ENCODE data around the gene SLC39A13.

The SLC39A13 gene

GRCh38 chr11:47403571-47403970 lies 4.8 kb upstream of the SLC39A13 start:
- no peak for TF ChIP-seq SIN3A (IDR thresholded peaks at IDR 0.05; ENCODE audit: borderline replicate concordance, insufficient read depth, low read length)
- TF ChIP-seq TAF1 (IDR thresholded peaks at IDR 0.05; ENCODE audit: borderline replicate concordance, insufficient read depth, low read length), result no peak
- no peak for TF ChIP-seq FOXP2 (optimal IDR thresholded peaks at IDR 0.05; ENCODE audit: borderline replicate concordance, extremely low read depth, extremely low read length, insufficient read depth)
- TF ChIP-seq, protein P1, sequence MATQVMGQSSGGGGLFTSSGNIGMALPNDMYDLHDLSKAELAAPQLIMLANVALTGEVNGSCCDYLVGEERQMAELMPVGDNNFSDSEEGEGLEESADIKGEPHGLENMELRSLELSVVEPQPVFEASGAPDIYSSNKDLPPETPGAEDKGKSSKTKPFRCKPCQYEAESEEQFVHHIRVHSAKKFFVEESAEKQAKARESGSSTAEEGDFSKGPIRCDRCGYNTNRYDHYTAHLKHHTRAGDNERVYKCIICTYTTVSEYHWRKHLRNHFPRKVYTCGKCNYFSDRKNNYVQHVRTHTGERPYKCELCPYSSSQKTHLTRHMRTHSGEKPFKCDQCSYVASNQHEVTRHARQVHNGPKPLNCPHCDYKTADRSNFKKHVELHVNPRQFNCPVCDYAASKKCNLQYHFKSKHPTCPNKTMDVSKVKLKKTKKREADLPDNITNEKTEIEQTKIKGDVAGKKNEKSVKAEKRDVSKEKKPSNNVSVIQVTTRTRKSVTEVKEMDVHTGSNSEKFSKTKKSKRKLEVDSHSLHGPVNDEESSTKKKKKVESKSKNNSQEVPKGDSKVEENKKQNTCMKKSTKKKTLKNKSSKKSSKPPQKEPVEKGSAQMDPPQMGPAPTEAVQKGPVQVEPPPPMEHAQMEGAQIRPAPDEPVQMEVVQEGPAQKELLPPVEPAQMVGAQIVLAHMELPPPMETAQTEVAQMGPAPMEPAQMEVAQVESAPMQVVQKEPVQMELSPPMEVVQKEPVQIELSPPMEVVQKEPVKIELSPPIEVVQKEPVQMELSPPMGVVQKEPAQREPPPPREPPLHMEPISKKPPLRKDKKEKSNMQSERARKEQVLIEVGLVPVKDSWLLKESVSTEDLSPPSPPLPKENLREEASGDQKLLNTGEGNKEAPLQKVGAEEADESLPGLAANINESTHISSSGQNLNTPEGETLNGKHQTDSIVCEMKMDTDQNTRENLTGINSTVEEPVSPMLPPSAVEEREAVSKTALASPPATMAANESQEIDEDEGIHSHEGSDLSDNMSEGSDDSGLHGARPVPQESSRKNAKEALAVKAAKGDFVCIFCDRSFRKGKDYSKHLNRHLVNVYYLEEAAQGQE (IDR thresholded peaks at IDR 0.05; ENCODE audit: insufficient read depth in 1 of 2, low read depth in 2 of 2, low read length in 2 of 2), result no peak
- TF ChIP-seq POLR2AphosphoS5 (IDR thresholded peaks at IDR 0.05; ENCODE audit: low read depth, low read length), result no peak

- no peak for TF ChIP-seq SIN3A (IDR thresholded peaks at IDR 0.05; ENCODE audit: borderline replicate concordance, insufficient read depth, low read length)
Measured at GRCh38 chr11:47406896-47407745, 1.3 kb upstream of the SLC39A13 start.

DNA sequence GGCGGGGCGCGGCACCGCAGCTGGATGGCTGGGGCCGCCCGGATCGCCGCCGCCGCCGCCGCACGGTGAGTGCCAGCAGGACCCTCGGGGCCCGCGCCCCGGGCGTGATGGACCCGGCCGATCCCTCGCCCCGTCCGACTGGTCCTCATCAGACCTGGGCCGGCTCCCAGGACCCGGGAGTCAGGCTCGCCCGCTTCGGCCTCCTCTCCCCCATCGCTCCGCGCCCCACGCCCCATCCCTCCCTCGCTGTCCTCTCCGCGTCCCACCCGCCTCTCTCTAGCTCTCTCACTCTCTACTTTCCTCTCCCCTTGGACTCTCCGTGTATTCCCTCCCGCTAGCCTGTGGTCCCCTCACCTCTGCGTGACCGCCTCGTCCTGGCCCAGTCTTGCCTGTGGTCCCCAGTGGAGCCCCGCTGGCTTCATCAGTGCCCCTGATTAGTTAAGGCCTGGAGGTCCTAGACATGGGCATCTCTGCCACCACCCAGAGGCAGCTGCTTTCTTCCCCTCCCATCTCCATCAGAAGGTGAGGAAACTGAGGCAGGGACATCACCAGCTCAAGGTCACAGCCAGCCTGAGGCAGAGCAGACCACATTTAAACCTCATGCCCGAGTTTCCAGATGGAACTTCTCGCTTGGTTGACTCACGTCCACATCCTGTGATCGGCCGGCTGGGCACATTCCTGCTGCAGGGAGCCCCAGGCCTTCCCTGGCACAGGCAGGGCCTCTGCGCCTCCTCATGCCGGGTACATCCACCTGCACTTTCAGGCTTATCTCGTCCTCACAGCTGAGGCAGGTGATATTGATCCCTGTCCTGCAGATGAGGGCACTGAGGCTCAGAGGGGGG lies 429 bp downstream of the SLC39A13 start:
- TF ChIP-seq SIN3A (IDR thresholded peaks at IDR 0.05; ENCODE audit: borderline replicate concordance, insufficient read depth, low read length) (no peak), FOXP2 (optimal IDR thresholded peaks at IDR 0.05; ENCODE audit: borderline replicate concordance, extremely low read depth, extremely low read length, insufficient read depth) (no peak)

- TF ChIP-seq, protein P1 (IDR thresholded peaks at IDR 0.05; ENCODE audit: insufficient read depth in 1 of 2, low read depth in 2 of 2, low read length in 2 of 2), result no peak
- TF ChIP-seq SIN3A (IDR thresholded peaks at IDR 0.05; ENCODE audit: borderline replicate concordance, insufficient read depth, low read length), result no peak
- TF ChIP-seq POLR2AphosphoS5 (IDR thresholded peaks at IDR 0.05; ENCODE audit: low read depth, low read length), result no peak
- no peak for TF ChIP-seq FOXP2 (optimal IDR thresholded peaks at IDR 0.05; ENCODE audit: borderline replicate concordance, extremely low read depth, extremely low read length, insufficient read depth)
- TF ChIP-seq TAF1 (IDR thresholded peaks at IDR 0.05; ENCODE audit: borderline replicate concordance, insufficient read depth, low read length), result no peak
Measured at GRCh38 chr11:47409440-47410369, 1.3 kb downstream of the SLC39A13 start.

GRCh38 chr11:47410370-47411264 lies 2.2 kb downstream of the SLC39A13 start:
- TF ChIP-seq TAF1 (IDR thresholded peaks at IDR 0.05; ENCODE audit: borderline replicate concordance, insufficient read depth, low read length), result no peak
- TF ChIP-seq POLR2AphosphoS5 (IDR thresholded peaks at IDR 0.05; ENCODE audit: low read depth, low read length), result no peak
- TF ChIP-seq, protein P1 (IDR thresholded peaks at IDR 0.05; ENCODE audit: insufficient read depth in 1 of 2, low read depth in 2 of 2, low read length in 2 of 2), result no peak
- no peak for TF ChIP-seq FOXP2 (optimal IDR thresholded peaks at IDR 0.05; ENCODE audit: borderline replicate concordance, extremely low read depth, extremely low read length, insufficient read depth)
- no peak for TF ChIP-seq SIN3A (IDR thresholded peaks at IDR 0.05; ENCODE audit: borderline replicate concordance, insufficient read depth, low read length)

Data from PFSK-1 (cell line).